ENCODE measurements around the gene GABBR2.

DNA sequence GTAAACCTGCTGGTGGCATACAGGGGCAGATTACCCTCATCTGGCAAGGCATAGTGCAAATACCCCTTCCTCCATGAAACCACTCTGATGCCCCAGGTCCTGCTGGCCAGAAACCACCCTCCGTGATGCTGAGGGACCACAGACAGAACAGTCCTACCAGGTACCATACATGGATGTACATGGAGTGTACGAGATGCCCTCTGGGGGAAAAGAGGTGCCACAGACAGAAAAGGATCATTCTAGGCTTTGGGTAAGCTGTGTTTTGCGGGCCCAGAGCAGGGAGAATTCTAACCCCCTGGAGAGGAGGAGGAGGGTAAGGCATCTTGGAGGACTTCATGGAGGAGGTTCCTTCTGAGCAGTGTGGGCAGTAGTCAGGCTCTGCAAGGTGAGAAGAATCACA lies 68.3 kb downstream of the GABBR2 start:
- TF ChIP-seq NFIC (IDR thresholded peaks at IDR 0.05) (no peak), RAD21 (IDR thresholded peaks at IDR 0.05; ENCODE audit: low read depth) (no peak), EP300 (IDR thresholded peaks at IDR 0.05; ENCODE audit: borderline replicate concordance) (no peak), TCF12 (IDR thresholded peaks at IDR 0.05; ENCODE audit: low read depth) (no peak), TEAD4 (IDR thresholded peaks at IDR 0.05) (no peak), FOXM1 (IDR thresholded peaks at IDR 0.05; ENCODE audit: borderline replicate concordance, low read depth) (no peak), TAF1 (IDR thresholded peaks at IDR 0.05; ENCODE audit: low read depth) (no peak), CEBPB (IDR thresholded peaks at IDR 0.05) (no peak), EGR1 (IDR thresholded peaks at IDR 0.05) (no peak)
- TF ChIP-seq, protein P1, sequence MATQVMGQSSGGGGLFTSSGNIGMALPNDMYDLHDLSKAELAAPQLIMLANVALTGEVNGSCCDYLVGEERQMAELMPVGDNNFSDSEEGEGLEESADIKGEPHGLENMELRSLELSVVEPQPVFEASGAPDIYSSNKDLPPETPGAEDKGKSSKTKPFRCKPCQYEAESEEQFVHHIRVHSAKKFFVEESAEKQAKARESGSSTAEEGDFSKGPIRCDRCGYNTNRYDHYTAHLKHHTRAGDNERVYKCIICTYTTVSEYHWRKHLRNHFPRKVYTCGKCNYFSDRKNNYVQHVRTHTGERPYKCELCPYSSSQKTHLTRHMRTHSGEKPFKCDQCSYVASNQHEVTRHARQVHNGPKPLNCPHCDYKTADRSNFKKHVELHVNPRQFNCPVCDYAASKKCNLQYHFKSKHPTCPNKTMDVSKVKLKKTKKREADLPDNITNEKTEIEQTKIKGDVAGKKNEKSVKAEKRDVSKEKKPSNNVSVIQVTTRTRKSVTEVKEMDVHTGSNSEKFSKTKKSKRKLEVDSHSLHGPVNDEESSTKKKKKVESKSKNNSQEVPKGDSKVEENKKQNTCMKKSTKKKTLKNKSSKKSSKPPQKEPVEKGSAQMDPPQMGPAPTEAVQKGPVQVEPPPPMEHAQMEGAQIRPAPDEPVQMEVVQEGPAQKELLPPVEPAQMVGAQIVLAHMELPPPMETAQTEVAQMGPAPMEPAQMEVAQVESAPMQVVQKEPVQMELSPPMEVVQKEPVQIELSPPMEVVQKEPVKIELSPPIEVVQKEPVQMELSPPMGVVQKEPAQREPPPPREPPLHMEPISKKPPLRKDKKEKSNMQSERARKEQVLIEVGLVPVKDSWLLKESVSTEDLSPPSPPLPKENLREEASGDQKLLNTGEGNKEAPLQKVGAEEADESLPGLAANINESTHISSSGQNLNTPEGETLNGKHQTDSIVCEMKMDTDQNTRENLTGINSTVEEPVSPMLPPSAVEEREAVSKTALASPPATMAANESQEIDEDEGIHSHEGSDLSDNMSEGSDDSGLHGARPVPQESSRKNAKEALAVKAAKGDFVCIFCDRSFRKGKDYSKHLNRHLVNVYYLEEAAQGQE (IDR thresholded peaks at IDR 0.05; ENCODE audit: low read depth) = no peak
- TF ChIP-seq, protein P2, sequence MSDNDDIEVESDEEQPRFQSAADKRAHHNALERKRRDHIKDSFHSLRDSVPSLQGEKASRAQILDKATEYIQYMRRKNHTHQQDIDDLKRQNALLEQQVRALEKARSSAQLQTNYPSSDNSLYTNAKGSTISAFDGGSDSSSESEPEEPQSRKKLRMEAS (IDR thresholded peaks at IDR 0.05) = no peak
- TF ChIP-seq, protein P3, sequence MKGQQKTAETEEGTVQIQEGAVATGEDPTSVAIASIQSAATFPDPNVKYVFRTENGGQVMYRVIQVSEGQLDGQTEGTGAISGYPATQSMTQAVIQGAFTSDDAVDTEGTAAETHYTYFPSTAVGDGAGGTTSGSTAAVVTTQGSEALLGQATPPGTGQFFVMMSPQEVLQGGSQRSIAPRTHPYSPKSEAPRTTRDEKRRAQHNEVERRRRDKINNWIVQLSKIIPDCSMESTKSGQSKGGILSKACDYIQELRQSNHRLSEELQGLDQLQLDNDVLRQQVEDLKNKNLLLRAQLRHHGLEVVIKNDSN (IDR thresholded peaks at IDR 0.05) = no peak
